ENCODE results near the gene KMT2E. TPM values are rescaled to one million over a fixed set of nuclear protein-coding genes. Genes with fewer than 3 reads are reported as not detected.

Gene KMT2E
- total RNA-seq, 2 experiments from 2014 or later, result 50.1 to 72.8 TPM

- H3K9me3 ChIP-seq (ENCODE audit: low read length), result no peaks in the 10 kb centered on the region
- no peak for DNase-seq (ENCODE audit: low spot score)
- H3K27ac ChIP-seq (ENCODE audit: low read depth, low read length, poor library complexity, severe bottlenecking), result no peak overlapping the region
- H4K20me1 ChIP-seq (ENCODE audit: insufficient read depth, low read length), result no peaks in the 10 kb centered on the region
- H3K4me3 ChIP-seq (ENCODE audit: low read depth, low read length, poor library complexity, severe bottlenecking), result no peak overlapping the region
- no TSS peak for BruUV-seq (replicated peaks)
- H3K79me2 ChIP-seq (ENCODE audit: insufficient read depth, low read depth, low read length), result peaks cover 18% of the 10 kb centered on the region; the same call in 1 of the 2 replicates
- H3K36me3 ChIP-seq (ENCODE audit: insufficient read depth, low read length), result 0 out of 2 replicates have a peak, but pooled peaks cover 12% of the 10 kb centered on the region
- no peaks in the 10 kb centered on the region for H3K9me2 ChIP-seq (ENCODE audit: insufficient read depth, low read length)
- ChIA-PET POLR2A (interaction anchor here (0.6 to 0.8 kb wide), 4 partner anchors 8 to 368 kb away, joined by 3 to 4 read pairs (median 3); no protein-coding TSS in a partner anchor), CTCF (ENCODE audit: unreplicated experiment) (no interaction called here)
- intact Hi-C loops (cut with micrococcal nuclease; ENCODE audit: unreplicated experiment), result no loop called here
- H3K4me2 ChIP-seq (ENCODE audit: low read length), result no peak overlapping the region
- TF ChIP-seq EZH2phosphoT487 (IDR thresholded peaks at IDR 0.05; ENCODE audit: borderline replicate concordance, low read depth, low read length) (no peak), CTCF (conservative IDR thresholded peaks at IDR 0.05; ENCODE audit: low read length) (no peak)
- H2AFZ ChIP-seq (ENCODE audit: low read length), result no peak overlapping the region
- peaks cover 35% of the 10 kb centered on the region for H3K4me1 ChIP-seq (ENCODE audit: insufficient read depth, low read length, poor library complexity, severe bottlenecking)
These were observed 36.9 kb upstream of the KMT2E start for GRCh38 chr7:104976966-104977636.

- no peak overlapping the region for H3K27ac ChIP-seq (ENCODE audit: low read depth, low read length, poor library complexity, severe bottlenecking)
- H3K79me2 ChIP-seq (ENCODE audit: insufficient read depth, low read depth, low read length), result peaks cover 32% of the 10 kb centered on the region; the same call in 1 of the 2 replicates
- H3K4me3 ChIP-seq (ENCODE audit: low read depth, low read length, poor library complexity, severe bottlenecking), result no peak overlapping the region
- intact Hi-C loops (cut with micrococcal nuclease; ENCODE audit: unreplicated experiment), result no loop called here
- peaks cover 49% of the 10 kb centered on the region for H3K4me1 ChIP-seq (ENCODE audit: insufficient read depth, low read length, poor library complexity, severe bottlenecking)
- no peak overlapping the region for H3K4me2 ChIP-seq (ENCODE audit: low read length)
- 0 out of 2 replicates have a peak, but pooled peaks cover 12% of the 10 kb centered on the region for H3K36me3 ChIP-seq (ENCODE audit: insufficient read depth, low read length)
- no peak for DNase-seq (ENCODE audit: low spot score)
- H3K9me2 ChIP-seq (ENCODE audit: insufficient read depth, low read length), result no peaks in the 10 kb centered on the region
- no peak for TF ChIP-seq CTCF (conservative IDR thresholded peaks at IDR 0.05; ENCODE audit: low read length)
- no TSS peak for BruUV-seq (replicated peaks)
- no peaks in the 10 kb centered on the region for H3K9me3 ChIP-seq (ENCODE audit: low read length)
- no peak overlapping the region for H2AFZ ChIP-seq (ENCODE audit: low read length)
- H4K20me1 ChIP-seq (ENCODE audit: insufficient read depth, low read length), result no peaks in the 10 kb centered on the region
- CTCF ChIA-PET (ENCODE audit: unreplicated experiment), result interaction anchor here (1.0 kb wide), 1 partner anchor 49 kb away, joined by 3 read pairs; no protein-coding TSS in a partner anchor
- POLR2A ChIA-PET, result interaction anchor here (0.6 to 3.0 kb wide), 5 partner anchors 13 to 41 kb away, joined by 3 to 14 read pairs (median 3); no protein-coding TSS in a partner anchor
These were observed 35.5 kb upstream of the KMT2E start for GRCh38 chr7:104978460-104978859.
